Dedifferentiated amniotic fluid mesenchymal stem cell (primary cell): ENCODE data around the gene DES.
"Not testable (repeated sequence)": the region's sequence is repeated elsewhere in the genome, so short reads cannot be mapped to it uniquely, and the experiment has no call there.

ENCODE experiments used
- DNase-seq: peaks from one replicate; pipeline ENCODE4 v3.0.0-alpha.2; 2016; ENCODE audit errors: extremely low spot score

Gene DES

DNA sequence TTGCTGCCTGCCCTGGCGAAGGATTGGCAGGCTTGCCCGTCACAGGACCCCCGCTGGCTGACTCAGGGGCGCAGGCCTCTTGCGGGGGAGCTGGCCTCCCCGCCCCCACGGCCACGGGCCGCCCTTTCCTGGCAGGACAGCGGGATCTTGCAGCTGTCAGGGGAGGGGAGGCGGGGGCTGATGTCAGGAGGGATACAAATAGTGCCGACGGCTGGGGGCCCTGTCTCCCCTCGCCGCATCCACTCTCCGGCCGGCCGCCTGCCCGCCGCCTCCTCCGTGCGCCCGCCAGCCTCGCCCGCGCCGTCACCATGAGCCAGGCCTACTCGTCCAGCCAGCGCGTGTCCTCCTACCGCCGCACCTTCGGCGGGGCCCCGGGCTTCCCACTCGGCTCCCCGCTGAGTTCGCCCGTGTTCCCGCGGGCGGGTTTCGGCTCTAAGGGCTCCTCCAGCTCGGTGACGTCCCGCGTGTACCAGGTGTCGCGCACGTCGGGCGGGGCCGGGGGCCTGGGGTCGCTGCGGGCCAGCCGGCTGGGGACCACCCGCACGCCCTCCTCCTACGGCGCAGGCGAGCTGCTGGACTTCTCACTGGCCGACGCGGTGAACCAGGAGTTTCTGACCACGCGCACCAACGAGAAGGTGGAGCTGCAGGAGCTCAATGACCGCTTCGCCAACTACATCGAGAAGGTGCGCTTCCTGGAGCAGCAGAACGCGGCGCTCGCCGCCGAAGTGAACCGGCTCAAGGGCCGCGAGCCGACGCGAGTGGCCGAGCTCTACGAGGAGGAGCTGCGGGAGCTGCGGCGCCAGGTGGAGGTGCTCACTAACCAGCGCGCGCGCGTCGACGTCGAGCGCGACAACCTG lies at the start of gene DES:
Gene DES, plus strand, starts transcription at position 223 of the 857 bp plus-strand sequence. Its CDS starts 86 bp downstream, at position 309.
- no peak for DNase-seq

DNA sequence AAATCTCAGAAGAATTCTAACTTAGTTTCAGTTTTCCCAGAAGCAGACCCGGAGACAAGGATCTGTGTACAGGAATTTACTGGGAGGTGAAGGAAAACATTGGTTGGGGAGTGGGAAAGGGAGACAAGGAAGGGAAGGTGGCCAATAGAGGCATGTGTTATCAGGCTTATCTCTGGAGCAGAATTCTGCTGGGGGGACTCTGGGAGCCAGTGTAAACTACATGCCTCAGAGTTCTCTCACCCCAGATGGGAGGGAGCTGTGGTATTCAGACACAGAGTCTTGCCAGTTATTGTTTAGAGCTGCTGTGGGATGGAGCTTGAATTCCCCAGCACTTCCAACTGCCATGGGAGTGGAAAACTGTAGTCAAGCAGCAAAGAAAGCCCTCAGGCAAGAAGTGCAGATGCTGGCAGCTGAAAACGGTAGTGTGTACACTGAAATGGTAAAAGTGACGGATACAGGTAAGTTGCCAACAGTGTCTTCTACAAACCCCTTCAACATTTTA lies 49.4 kb upstream of the DES start:
- peak; percentile 84 for DNase-seq

DNA sequence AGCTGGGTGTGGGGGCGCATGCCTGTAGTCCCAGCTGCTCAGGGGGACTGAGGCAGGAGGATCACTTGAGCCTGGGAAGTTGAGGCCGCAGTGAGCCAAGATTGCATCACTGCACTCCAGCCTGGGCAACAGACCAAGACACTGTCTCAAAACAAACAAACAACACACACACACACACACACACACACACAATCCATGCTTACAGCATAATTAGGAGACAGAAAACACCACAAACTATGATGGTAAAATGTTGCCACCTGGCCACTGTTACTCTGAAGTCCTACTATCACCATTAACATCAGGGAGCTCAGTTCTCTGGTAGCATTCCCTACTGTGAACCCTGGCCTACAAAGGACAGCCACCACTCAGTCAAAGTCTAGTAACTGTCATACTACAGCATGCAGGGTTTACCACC lies 48.7 kb upstream of the DES start:
- DNase-seq = peak; percentile 56

- DNase-seq = no peak
These were observed 39.9 kb upstream of the DES start for GRCh38 chr2:219378163-219378851.

GRCh38 chr2:219380926-219381325 lies 37.3 kb upstream of the DES start:
- no peak for DNase-seq

DNA sequence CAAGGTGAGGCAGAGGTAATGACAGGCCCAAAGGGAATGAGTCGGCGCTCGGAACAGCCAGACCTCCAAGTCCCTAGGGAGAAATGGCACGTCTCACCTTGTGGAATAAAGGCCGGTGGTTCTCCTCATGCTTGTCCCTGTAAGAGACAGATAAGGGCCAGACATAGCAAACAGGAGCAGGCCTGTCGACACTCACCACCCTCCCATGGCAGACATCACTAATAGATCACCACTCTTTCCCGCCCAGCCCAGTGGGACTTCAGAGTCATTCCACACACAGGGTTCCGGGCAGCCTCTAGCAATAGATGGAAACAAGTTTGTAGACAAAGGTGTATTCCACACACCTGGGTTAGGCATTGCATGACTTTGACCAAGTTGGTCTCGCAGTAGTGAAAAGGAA lies 36.7 kb upstream of the DES start:
- no peak for DNase-seq

- DNase-seq = no peak
These were observed 34.0 kb upstream of the DES start for GRCh38 chr2:219384083-219384713.

DNA sequence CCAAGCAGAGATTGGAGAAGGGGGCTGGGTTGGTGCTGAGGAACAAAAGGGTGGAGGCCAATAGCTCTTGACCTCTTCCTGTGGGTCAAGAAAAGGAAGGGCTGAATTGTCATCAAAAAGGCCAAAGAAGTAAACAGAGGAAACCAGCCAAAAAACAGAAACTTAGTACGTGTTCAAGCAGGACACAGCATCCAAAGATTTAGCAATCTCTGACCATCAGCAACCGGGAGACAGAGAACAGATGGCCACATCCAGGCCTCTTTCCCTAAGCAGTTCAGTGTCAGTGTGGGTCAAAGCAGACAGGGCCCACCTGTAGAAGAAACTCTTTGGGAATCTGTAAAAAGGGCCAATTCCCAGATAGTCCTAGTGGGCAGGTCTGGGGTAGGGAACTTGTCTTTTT lies 33.3 kb upstream of the DES start:
- no peak for DNase-seq

GRCh38 chr2:219385958-219386520 lies 32.1 kb upstream of the DES start:
- DNase-seq = no peak

- DNase-seq = no peak
These were observed 31.5 kb upstream of the DES start for GRCh38 chr2:219386532-219387280.

DNA sequence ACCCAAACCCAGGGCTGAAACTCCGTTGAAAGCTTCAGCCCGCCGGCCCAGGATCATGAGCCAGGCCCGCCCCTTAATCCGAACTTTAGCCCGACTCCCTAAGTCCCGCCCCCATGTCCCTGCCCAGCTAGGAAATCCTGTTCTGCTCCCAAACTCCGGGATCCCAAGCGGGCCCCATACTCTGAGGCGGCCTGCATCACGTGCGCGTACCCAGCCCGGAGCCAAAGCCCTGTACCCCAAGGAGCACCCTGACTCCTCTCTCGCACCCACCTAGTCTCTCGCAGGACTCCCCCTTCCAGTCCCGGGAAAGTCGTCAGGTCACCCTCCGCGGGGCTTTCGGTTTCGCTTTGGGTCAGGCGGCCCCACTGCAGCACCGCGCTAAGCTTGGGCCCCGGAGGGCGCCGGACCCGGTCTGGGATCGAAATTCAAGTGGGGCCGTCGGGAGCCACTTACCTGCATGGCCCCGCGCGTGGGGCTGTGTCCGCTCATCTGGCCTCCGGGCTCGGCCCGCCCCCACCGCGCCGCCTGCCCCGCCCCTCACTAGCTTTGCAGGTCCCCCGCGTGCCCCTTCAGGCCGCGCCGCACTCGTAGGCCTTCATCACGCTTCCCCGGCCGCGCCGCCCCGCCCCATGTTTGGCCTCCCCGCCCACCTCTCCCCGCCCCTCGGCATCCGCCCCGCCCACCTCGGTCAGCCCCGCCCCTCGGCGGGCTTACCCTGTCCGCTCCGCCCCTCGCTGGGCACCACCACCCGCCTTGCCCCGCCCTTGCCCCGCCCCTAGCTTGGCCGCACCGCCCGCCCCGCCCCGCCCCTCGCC lies 30.7 kb upstream of the DES start, which contains the start of gene DNPEP:
Gene DNPEP, minus strand, starts transcription at position 607 of the 815 bp plus-strand sequence. Its CDS starts 118 bp downstream, at position 489.
- DNase-seq = peak; percentile 73

DNA sequence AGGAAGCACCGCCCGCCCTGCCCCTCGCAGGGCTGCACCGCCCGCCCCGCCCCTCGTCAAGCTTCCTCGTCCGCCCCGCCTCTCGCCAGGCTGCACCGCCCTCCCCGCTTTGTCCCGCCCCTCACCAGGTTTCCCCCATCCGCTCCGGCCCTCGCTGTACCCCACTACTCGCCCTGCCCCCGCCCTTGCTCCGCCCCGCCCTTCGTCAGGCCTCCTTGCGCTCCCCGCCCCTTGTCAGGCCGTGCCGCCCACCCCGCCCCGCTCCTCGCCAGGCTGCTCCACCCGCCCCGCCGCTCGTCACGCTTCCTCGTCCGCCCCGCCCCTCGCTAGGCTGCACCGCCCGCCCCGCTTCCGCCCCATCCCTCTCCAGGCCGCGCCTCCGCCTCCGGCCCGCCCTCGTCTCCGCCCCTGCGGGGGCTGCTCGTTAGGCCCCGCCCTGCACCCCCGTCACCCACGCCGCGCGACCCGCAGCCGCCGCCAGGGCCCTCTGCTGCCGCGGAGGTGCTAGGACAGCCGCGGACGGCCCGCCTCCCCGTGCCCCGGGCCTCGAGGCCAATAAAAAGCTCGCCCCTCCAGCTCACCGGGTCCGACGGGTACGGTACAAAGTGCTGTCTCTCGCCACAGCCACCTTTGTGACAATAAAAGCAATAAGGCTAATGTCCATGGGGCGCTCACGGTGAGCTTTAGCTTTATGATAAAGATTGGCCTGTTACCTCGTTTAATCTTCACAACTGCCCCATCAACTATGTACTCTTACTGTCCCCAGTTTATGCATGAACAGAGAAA lies 29.9 kb upstream of the DES start:
- peak; percentile 96 for DNase-seq

GRCh38 chr2:219388907-219389156 lies 29.3 kb upstream of the DES start:
- no peak for DNase-seq

DNA sequence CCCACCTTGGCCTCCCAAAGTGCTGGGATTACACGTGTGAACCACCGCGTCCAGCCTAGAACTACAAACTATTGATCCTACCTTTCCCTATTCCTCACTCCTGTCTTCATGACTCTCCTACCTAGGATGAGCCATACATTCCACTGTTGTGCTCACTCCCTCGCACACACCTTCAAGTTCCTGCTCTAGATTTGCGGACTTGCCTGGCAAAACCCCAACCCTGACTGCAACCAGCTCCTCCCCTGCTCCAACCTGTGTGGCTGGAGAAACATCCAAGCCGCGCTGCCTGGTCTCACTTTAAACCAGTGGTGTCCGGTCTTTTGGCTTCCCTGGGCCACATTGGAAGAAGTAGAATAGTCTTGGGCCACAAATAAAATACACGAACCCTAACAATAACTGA lies 25.4 kb upstream of the DES start:
- DNase-seq = no peak

DNA sequence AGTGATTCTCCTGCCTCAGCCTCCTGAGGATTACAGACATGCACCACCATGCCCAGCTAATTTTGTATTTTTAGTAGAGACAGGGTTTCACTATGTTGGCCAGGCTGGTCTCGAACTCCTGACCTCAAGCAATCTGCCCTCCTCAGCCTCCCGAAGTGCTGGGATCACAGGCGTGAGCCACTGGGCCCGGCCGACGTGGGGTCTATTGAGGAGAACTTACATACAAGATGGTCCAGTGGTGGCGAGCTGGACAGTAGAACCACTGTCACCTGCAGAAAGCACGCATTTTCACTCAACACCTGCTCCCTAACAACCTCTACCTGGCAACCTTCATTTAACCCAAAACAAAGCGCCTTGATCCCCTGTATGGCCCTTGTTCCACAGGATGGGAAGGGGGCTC lies 23.1 kb upstream of the DES start:
- DNase-seq = not testable (repeated sequence)

DNA sequence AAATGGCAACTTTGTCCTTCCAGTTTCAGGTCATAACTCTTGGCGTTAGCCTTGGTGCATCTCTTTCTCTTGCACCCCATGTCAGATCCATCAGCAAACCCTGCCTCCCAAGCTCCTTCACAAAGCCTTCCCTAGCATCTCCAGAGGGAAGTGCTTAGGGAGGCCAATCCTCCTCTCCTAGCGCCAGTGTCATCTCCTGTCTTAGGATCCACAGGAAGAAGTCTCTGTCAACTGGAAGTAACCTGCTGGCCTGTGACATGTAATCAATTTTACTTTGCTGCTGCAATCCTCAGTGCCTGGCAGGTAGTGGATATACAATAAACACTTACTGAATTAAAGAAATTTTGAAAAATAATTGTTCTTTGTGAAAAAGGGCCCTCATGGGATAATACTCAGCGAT lies 22.6 kb upstream of the DES start:
- no peak for DNase-seq

GRCh38 chr2:219396863-219397457 lies 21.2 kb upstream of the DES start:
- DNase-seq = no peak

GRCh38 chr2:219398721-219399363 lies 19.3 kb upstream of the DES start:
- DNase-seq = no peak
